ENCODE measurements around the gene KLHL26.

Gene KLHL26

DNA sequence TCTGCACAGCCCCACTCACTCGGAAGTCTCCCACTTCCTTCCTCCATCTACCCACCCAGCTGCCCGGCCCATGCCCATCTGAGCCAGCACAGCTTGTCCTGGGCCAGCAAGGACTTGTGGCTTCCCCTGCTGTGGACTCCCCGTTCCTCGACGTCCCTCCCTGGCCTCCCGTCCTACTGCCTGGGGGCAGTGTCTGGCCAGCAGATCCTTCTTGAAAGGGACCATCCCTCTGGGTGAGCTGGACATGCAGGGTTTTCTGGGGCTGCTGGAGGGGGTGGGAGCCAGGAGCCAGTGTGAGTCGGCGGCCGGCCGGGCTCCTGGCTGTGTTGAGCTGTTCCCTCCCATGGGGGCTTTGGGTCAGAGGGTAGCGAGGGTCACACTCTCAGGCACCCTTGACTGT, 73.4 kb downstream of the KLHL26 start:
- DNase-seq (no peak), ATAC-seq (ENCODE audit: insufficient read depth, low read depth) (no peak)
- Histone ChIP-seq H3K79me2 (ENCODE audit: insufficient read depth, low read length) (peaks cover 10% of the 10 kb centered on the region; the same call in 1 of the 2 replicates), H3K4me1 (ENCODE audit: insufficient read depth, low read length) (no peaks in the 10 kb centered on the region), H3K9me3 (ENCODE audit: insufficient read depth, low read length, severe bottlenecking) (no peaks in the 10 kb centered on the region), H3K9ac (ENCODE audit: low read depth, low read length) (no peak overlapping the region), H3K4me2 (ENCODE audit: insufficient read depth, low read length) (no peak overlapping the region), H3K4me3 (ENCODE audit: low read depth in 1 of 2, low read length in 2 of 2) (no peak overlapping the region), H2AFZ (ENCODE audit: low read depth, low read length) (no peak overlapping the region), H4K20me1 (ENCODE audit: insufficient read depth, low read length) (peaks cover 31% of the 10 kb centered on the region), H3K27ac (ENCODE audit: low read length) (no peak overlapping the region), H3K27me3 (ENCODE audit: insufficient read depth, low read length, poor library complexity) (no peaks in the 10 kb centered on the region), H3K36me3 (ENCODE audit: insufficient read depth, low read length) (no peaks in the 10 kb centered on the region)
- no peak for TF ChIP-seq CTCF (IDR thresholded peaks at IDR 0.05; ENCODE audit: borderline replicate concordance, extremely low read depth, low read length, poor library complexity, severe bottlenecking)
- no peak for TF ChIP-seq EZH2 (IDR thresholded peaks at IDR 0.05; ENCODE audit: borderline replicate concordance, low read depth, low read length, severe bottlenecking)

DNA sequence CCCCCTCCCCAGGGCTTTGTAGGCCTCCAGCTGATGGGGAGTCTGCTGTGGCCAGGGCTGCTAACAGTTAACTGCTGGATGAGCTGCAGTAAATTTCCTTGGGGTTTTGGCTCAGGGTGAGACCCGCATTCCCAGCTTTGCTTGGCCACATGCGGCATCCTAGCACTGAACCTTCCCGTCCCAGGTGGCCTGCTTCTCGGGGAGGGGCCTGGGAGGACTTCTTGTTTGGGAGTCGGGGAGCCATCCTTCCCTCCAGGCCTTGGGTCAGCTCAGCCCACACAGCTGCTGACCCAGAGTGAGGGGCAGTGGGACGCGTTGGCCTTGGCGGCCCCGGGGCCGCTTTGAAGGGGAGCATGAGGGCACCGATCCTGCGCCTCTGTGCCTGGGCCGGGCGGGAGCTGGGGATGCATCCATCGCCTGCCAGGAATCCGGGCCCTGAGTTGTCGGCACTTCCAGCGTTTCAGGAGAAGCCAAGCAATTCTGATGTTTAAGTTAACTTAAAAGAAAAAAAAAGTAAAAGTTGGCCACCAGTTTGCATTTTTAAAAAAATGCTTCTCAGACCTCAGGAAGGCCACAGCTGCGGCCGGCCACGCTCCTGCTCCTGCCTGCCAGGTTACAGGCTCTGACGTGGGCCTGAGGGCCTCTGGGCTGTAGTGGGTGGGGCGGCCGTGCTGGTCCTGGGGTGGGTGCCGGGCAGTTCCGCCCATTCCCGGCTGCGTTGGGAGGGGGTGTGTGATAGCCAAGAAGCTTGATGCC, 74.3 kb downstream of the KLHL26 start:
- Histone ChIP-seq H4K20me1 (ENCODE audit: insufficient read depth, low read length) (peaks cover 31% of the 10 kb centered on the region), H3K4me3 (ENCODE audit: low read depth in 1 of 2, low read length in 2 of 2) (no peak overlapping the region), H3K9me3 (ENCODE audit: insufficient read depth, low read length, severe bottlenecking) (no peaks in the 10 kb centered on the region), H3K27me3 (ENCODE audit: insufficient read depth, low read length, poor library complexity) (no peaks in the 10 kb centered on the region), H3K4me2 (ENCODE audit: insufficient read depth, low read length) (no peak overlapping the region), H3K27ac (ENCODE audit: low read length) (no peak overlapping the region), H3K4me1 (ENCODE audit: insufficient read depth, low read length) (no peaks in the 10 kb centered on the region), H3K79me2 (ENCODE audit: insufficient read depth, low read length) (peaks cover 10% of the 10 kb centered on the region; the same call in 1 of the 2 replicates), H3K9ac (ENCODE audit: low read depth, low read length) (no peak overlapping the region), H3K36me3 (ENCODE audit: insufficient read depth, low read length) (no peaks in the 10 kb centered on the region), H2AFZ (ENCODE audit: low read depth, low read length) (no peak overlapping the region)
- DNase-seq: no peak
- no peak for TF ChIP-seq CTCF (IDR thresholded peaks at IDR 0.05; ENCODE audit: borderline replicate concordance, extremely low read depth, low read length, poor library complexity, severe bottlenecking)
- TF ChIP-seq EZH2 (IDR thresholded peaks at IDR 0.05; ENCODE audit: borderline replicate concordance, low read depth, low read length, severe bottlenecking): no peak
- no peak for ATAC-seq (ENCODE audit: insufficient read depth, low read depth)

- peaks cover 10% of the 10 kb centered on the region; the same call in 1 of the 2 replicates for H3K79me2 ChIP-seq (ENCODE audit: insufficient read depth, low read length)
- no peak overlapping the region for H3K4me2 ChIP-seq (ENCODE audit: insufficient read depth, low read length)
- no peak for TF ChIP-seq EZH2 (IDR thresholded peaks at IDR 0.05; ENCODE audit: borderline replicate concordance, low read depth, low read length, severe bottlenecking)
- no peak for TF ChIP-seq CTCF (IDR thresholded peaks at IDR 0.05; ENCODE audit: borderline replicate concordance, extremely low read depth, low read length, poor library complexity, severe bottlenecking)
- H3K9ac ChIP-seq (ENCODE audit: low read depth, low read length): no peak overlapping the region
- no peaks in the 10 kb centered on the region for H3K4me1 ChIP-seq (ENCODE audit: insufficient read depth, low read length)
- H3K9me3 ChIP-seq (ENCODE audit: insufficient read depth, low read length, severe bottlenecking): no peaks in the 10 kb centered on the region
- no peak for DNase-seq
- H3K4me3 ChIP-seq (ENCODE audit: low read depth in 1 of 2, low read length in 2 of 2): no peak overlapping the region
- H3K36me3 ChIP-seq (ENCODE audit: insufficient read depth, low read length): no peaks in the 10 kb centered on the region
- no peak overlapping the region for H2AFZ ChIP-seq (ENCODE audit: low read depth, low read length)
- no peaks in the 10 kb centered on the region for H3K27me3 ChIP-seq (ENCODE audit: insufficient read depth, low read length, poor library complexity)
- no peak for ATAC-seq (ENCODE audit: insufficient read depth, low read depth)
- H3K27ac ChIP-seq (ENCODE audit: low read length): no peak overlapping the region
- H4K20me1 ChIP-seq (ENCODE audit: insufficient read depth, low read length): peaks cover 33% of the 10 kb centered on the region
Observed at GRCh38 chr19:18711893-18712292, 75.1 kb downstream of the KLHL26 start.

Measured in DND-41 (cell line).